Epithelial cell of esophagus (primary cell): ENCODE data around the gene MAPKAPK3.

Source experiments
- DNase-seq: peaks from one replicate; pipeline ENCODE4 v3.0.0; 2010; ENCODE audit warnings: low read depth
- H3K4me3 ChIP-seq: 2 replicates; pipeline ENCODE4 v1.5.1; 2011; ENCODE audit warnings: mild to moderate bottlenecking, low read length, control low read depth
- CTCF ChIP-seq: IDR thresholded peaks from 2 replicates; pipeline ENCODE4 v1.5.1; 2011; ENCODE audit warnings: low read depth, mild to moderate bottlenecking, low read length, control low read depth, inconsistent platforms; ENCODE audit not compliant: insufficient read depth; ENCODE audit errors: missing control alignments

Gene MAPKAPK3

GRCh38 chr3:50615190-50615589 lies 1.8 kb upstream of the MAPKAPK3 start:
- H3K4me3 ChIP-seq: no peak overlapping the region
- no peak for TF ChIP-seq CTCF
- DNase-seq: no peak

GRCh38 chr3:50616003-50616769 lies 765 bp upstream of the MAPKAPK3 start:
- H3K4me3 ChIP-seq: peak overlapping the region; percentile 81
- TF ChIP-seq CTCF: peak; percentile 100
- DNase-seq: peak; percentile 89

- DNase-seq: peak; percentile 89
- TF ChIP-seq CTCF: no peak
- peak overlapping the region; percentile 81 for H3K4me3 ChIP-seq
Observed at GRCh38 chr3:50616770-50617095, 218 bp upstream of the MAPKAPK3 start.

- no peak for TF ChIP-seq CTCF
- DNase-seq: no peak
- peak overlapping the region; percentile 81 for H3K4me3 ChIP-seq
Observed at GRCh38 chr3:50617911-50618481, 1.0 kb downstream of the MAPKAPK3 start.

- DNase-seq: no peak
- no peak overlapping the region for H3K4me3 ChIP-seq
- no peak for TF ChIP-seq CTCF
Observed at GRCh38 chr3:50620420-50620819, 3.5 kb downstream of the MAPKAPK3 start.

DNA sequence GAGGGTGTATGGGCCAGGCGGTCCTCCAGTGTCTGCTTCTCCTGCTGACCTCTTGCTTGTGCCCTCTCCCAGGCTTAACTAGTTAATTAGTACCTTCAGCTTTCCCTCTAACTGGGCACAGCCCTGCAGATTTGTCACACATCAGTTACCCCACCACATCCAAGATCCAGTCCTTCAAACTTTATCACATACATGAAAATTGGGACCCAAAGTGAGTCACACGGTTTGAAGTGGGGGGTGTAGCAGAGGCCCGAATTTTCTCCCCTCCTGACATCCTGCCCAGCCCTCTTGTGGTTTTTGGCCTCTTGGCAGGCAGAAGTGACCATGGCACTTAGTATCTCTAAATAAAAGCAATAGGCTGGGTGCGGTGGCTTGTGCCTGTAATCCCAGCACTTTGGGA lies 3.9 kb downstream of the MAPKAPK3 start:
- H3K4me3 ChIP-seq: no peak overlapping the region
- TF ChIP-seq CTCF: no peak
- no peak for DNase-seq

DNA sequence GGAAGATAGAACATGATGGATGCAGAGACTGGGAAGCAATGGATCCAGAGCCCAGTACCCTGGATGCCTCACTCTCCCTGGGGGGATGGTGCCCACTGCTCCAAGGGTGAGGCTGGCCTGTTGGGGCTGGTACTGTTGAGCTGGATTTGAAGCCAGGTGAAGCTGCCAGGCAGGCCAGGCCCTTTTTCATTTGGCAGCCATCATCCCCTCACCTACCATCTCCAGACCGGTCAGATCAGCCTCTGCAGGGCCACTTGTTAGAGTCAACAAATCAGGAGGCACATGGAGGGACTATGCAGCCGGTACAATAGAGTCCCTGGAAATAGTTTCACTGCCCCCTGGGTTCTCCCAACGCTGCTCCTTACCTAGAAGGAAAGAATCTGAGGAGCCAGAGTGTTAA lies 5.9 kb downstream of the MAPKAPK3 start:
- DNase-seq: no peak
- no peak for TF ChIP-seq CTCF

More for the DNA sequence above, 5.9 kb downstream of the MAPKAPK3 start:
- no peak overlapping the region for H3K4me3 ChIP-seq
